ENCODE results near the gene ITPR2.

DNA sequence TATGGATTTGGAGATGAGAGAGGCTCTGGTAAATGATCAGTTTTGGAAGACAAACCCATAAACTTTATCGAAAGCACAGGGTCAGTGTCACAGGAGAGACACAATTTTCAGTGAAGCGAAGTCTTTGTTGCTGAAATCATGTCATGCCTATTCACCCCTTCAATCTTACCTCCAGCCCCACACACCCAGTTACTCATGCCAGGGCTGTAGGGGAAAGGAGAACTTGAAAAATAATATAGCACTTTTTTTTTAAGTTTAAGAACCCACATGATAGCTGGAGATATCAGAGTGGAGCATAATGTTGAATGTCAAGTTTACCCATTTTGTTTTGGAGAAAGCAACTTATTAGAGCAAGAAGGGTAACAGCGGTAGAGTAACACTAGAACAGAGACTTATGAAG lies 530.2 kb downstream of the ITPR2 start:
- TF ChIP-seq SIN3A (conservative IDR thresholded peaks at IDR 0.05 in 1 of 2, IDR thresholded peaks at IDR 0.05 in 1 of 2; ENCODE audit: low read depth in 1 of 2, low read length in 2 of 2) (no peak), HDAC6 (IDR thresholded peaks at IDR 0.05; ENCODE audit: low read depth, low read length) (no peak), POLR2AphosphoS5 (IDR thresholded peaks at IDR 0.05; ENCODE audit: low read depth, low read length) (no peak), POLR2A (IDR thresholded peaks at IDR 0.05; ENCODE audit: control extremely low read depth in 1 of 2, low read depth in 2 of 2, low read length in 2 of 2) (no peak), JUND (IDR thresholded peaks at IDR 0.05; ENCODE audit: low read length) (no peak), EZH2 (IDR thresholded peaks at IDR 0.05; ENCODE audit: low read depth, low read length, severe bottlenecking) (no peak), CREB1 (IDR thresholded peaks at IDR 0.05) (no peak), BCL11A (IDR thresholded peaks at IDR 0.05; ENCODE audit: low read depth in 2 of 2, low read length in 2 of 2) (no peak)
- TF ChIP-seq, protein P1, sequence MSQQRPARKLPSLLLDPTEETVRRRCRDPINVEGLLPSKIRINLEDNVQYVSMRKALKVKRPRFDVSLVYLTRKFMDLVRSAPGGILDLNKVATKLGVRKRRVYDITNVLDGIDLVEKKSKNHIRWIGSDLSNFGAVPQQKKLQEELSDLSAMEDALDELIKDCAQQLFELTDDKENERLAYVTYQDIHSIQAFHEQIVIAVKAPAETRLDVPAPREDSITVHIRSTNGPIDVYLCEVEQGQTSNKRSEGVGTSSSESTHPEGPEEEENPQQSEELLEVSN (IDR thresholded peaks at IDR 0.05): no peak
- TF ChIP-seq, protein P2, sequence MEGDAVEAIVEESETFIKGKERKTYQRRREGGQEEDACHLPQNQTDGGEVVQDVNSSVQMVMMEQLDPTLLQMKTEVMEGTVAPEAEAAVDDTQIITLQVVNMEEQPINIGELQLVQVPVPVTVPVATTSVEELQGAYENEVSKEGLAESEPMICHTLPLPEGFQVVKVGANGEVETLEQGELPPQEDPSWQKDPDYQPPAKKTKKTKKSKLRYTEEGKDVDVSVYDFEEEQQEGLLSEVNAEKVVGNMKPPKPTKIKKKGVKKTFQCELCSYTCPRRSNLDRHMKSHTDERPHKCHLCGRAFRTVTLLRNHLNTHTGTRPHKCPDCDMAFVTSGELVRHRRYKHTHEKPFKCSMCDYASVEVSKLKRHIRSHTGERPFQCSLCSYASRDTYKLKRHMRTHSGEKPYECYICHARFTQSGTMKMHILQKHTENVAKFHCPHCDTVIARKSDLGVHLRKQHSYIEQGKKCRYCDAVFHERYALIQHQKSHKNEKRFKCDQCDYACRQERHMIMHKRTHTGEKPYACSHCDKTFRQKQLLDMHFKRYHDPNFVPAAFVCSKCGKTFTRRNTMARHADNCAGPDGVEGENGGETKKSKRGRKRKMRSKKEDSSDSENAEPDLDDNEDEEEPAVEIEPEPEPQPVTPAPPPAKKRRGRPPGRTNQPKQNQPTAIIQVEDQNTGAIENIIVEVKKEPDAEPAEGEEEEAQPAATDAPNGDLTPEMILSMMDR (IDR thresholded peaks at IDR 0.05; ENCODE audit: control extremely low read depth in 1 of 3, insufficient read depth in 1 of 3, low read depth in 1 of 3, low read length in 3 of 3): no peak
